Activated CD4-positive, alpha-beta T cell treated with anti-CD3 and anti-CD28 coated beads, Interleukin-2, Interleukin-4, amounts not matched to agents 100 ng/mL and 50 ng/mL, durations not matched to agents 16 hours and 8 hours (primary cell): ENCODE results near the gene KCTD7.
"Not testable (repeated sequence)": the region's sequence is repeated elsewhere in the genome, so short reads cannot be mapped to it uniquely, and the experiment has no call there.

Experiments
- DNase-seq: peaks from one replicate; pipeline ENCODE4 v3.0.0-alpha.2; 2020; ENCODE audit warnings: low spot score

The KCTD7 gene

DNA sequence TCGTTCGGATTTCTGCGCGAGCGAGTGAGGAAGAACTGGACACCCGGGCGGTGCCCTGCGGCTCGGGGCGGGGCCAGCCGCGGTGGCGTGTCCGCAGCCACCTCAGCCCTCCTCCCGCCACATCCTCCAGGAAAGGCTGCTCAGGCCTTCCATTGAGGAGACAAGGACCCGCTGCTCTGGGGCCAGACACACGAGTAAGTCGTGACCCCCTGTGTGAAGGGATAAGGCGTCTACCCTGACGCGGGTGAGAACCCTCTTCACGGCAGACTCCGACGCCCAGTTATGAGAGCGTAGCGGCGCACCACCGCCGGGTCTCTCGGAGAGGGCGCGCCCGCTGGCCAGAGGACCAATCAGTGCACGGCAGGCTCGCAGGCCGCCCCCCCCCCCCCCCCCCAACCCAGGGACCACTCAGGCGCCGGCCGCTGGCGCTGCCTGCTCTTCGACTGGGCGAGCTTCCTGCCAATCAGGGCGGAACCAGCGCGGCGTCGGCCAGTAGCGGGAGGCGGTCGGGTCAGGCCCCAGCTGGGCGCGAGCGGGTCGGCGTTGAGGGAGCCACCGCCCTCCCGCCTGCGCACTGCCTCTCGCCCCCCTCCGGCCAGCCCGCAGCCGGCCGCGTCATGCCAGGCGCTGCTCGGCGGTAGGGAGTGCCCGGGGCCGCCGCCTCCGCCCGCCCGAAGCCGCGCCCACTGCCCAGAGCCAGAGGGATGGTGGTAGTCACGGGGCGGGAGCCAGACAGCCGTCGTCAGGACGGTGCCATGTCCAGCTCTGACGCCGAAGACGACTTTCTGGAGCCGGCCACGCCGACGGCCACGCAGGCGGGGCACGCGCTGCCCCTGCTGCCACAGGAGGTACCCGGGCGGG lies at the start of gene KCTD7:
TSS of gene KCTD7 (plus strand) at position 521 of the 861 bp plus-strand sequence. CDS start at position 705, 184 bp downstream.
- DNase-seq = peak; percentile 98

DNA sequence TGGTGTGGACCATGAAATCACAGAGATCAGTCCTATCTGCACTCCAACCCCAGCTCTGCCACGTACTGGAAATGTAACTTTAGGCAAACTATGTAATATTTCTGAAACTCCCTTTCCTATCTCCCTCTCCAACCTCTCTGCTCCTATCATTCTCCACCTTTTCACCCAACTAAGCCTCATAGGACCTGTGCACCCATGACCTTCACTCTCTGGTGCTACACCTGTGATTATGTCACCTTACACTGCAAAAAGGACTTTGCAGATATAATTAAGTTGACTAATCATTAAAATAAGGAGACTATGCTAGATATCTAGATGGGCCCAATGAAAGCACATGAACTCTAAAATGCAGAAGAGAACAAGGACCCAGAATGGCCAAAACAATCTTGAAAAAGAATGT lies 48.3 kb upstream of the KCTD7 start:
- DNase-seq = not testable (repeated sequence)

DNA sequence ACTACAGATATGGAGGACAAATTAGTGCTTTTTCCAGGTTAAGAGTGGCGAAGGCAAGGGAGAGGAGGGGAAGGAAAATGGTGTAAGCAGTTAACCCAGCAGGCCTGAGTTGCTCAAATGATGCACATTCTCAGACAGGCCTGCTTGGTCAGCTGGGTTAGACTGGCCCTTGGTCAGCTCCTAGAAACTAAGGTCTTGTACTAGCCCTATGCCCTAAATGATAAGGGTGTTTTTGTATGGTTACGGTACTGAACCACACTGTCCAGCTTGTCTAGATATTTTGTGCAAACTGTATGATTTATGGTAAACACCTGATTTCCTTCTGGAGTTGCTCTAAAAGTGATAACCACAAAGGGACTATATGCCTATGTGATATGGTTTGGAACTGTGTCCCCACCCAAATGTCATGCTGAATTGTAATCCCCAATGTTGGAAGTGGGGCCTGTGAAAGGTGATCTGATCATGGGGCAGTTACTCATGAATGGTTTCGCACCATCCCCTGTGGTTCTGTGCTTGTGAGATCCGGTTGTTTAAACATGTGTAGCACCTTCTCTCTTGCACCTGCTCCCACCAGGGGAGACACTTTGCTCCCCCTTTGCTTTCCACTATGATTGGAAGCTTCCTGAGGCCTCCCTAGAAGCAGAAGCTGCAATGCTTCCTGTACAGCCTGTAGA lies 45.7 kb upstream of the KCTD7 start:
- not testable (repeated sequence) for DNase-seq

DNA sequence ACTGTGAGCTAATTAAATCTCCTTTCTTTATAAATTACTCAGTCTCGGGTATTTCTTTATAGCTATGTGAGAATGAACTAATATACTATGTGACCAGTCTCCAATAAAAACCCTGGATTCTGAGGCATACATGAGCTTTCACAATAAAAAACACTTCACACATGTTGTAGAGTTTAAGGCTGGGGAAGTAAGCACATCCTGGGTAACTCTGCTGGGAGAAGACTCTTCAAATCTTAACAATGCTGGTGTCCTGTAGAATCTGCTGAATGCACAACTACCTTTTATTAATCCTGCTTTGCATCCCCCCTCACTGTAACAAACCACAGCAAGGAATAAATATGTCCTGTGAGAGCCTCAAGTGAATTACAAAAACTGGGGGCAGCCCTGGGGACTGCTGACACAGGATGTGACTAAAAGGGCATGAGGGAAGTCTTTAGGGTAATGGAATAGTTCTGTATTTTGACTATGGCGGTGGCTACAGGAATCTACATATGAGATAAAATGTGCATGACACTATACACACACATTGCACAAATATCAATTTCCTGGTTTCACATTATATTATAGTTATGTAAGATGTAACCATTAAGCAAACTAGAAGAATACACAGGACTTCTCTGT lies 45.1 kb upstream of the KCTD7 start:
- DNase-seq = no peak

DNA sequence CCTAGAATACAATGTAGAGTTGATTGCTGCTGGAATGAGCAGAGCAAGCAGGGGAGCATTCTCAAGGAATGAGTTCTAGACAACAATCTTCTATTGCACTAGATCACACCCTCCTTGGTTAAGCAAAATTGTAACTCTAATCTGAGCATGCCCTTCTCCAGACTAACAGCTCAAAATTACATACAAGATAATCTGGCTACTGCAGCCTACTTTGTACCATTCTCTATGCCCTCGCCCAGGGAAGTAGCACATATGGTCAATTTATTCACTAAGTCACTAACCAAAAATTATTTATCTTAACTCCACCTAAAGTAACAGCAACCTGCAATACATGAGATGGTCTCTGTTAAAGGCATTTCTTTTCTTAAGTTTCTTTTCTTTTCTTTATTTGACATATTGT lies 42.5 kb upstream of the KCTD7 start:
- no peak for DNase-seq

DNA sequence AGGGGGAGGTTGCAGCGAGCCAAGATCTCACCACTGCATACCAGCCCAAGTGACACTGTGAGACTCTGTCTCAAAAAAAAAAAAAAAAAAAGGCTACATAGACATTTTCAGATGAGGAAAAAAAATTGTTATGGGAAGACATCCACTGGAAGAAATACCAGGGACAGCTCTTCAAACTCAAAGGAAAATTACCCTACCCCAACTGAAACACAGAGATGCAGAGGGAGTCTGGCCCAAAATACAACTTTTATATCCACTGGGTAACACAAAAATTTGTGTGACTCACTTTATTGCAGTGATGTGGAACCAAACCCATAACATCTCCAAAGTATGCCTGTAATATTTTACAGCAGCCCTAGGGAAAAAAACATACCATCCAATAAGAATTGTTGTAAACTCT lies 40.5 kb upstream of the KCTD7 start:
- not testable (repeated sequence) for DNase-seq

DNA sequence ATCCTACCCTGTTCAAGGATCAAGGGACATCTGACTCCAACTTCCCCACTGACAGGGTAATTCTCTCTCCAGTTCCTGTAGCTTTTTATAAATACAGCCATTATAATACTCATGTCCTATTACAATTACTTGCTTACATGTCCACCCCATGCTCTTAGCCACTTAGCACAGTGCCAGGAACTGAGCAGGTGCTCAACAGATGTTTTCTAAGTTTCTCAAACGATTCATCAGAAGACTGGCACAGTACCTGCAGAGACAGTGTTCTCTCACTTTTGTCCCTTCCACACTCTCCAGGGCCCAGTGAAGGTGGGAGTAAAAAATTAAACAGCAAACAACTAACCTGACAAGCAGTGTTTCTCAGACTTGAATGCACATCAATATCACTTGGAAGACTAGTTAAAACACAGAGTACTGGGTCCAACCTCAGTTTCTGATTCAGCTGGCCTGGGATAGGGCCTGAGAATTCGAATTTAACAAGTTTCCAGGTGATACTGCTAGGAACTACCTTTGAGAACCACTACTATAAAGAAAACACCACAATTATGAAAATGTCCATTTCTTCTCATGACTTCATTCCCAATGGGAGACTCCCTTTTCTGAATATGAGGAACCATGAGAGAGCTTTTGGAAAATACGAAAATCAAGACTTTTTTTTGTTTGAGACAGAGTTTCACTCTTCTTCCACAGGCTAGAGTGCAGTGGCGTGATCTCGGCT lies 39.7 kb upstream of the KCTD7 start:
- not testable (repeated sequence) for DNase-seq

DNA sequence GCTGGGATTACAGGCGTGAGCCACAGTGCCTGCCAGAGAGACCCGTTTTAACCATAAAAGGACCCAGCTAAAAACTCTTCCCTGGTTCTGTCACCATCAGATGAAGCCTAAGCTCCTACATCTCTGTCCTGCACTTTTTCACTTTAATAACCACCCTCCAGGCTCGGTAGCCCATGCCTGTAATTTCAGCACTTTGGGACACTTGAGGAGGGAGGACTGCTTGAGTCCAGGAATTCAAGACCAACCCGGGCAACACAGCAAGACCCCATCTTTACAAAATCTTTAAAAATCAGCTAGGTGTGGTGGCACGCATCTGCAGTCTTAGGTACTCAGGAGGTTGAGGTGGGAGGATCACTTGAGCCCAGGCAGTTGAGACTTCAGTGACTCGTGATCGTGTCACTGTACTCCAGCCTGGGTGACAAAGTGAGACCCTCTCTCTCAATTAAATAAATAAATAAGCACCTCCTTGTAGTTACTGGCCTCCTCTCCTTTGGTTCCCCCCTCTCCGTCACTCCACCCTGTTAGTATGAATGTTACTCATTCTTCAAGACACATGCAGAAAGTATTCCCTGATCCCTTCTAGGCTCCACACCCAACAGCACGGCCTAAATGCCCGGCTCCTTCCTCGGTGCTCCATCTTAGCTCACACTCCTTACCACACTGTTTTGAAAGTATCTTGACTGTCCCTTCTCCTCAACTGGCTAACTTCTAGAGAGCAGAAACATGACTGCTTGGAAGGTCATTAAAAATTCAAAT lies 38.2 kb upstream of the KCTD7 start:
- not testable (repeated sequence) for DNase-seq

DNA sequence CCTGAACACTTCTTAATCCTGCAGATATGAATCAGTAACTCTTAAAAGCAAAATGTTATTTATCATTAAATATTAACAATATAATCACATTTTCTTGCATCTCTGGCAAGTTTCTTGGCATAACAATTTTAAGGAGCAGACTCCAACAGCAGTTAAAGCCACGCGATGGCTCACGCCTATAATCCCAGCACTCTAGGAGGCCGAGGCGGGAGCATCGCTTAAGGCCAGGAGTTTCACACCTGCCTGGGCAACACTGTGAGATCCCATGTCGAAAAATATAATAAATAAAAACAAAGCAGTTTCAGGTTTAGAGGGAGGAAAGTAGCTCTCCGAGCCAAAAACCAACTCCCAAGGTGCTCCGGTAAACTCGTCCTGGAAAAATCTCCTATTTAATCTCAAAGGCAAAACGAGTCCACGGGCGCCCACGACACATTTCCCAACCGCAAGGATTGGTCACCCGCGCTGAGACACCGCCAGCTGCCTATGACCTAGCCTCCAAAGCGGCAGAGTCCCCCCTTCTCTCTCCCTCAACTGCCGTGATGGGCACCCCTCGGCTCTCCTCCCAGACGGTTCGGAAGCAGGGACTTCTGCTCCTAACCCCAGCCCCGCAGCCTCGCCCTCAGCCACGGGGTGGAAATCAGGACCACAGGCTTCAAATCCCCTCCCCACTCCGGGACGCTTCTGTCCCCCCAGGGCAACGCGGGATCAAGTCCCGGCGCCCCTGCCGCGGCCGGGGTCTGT lies 37.5 kb upstream of the KCTD7 start:
- DNase-seq = not testable (repeated sequence)

DNA sequence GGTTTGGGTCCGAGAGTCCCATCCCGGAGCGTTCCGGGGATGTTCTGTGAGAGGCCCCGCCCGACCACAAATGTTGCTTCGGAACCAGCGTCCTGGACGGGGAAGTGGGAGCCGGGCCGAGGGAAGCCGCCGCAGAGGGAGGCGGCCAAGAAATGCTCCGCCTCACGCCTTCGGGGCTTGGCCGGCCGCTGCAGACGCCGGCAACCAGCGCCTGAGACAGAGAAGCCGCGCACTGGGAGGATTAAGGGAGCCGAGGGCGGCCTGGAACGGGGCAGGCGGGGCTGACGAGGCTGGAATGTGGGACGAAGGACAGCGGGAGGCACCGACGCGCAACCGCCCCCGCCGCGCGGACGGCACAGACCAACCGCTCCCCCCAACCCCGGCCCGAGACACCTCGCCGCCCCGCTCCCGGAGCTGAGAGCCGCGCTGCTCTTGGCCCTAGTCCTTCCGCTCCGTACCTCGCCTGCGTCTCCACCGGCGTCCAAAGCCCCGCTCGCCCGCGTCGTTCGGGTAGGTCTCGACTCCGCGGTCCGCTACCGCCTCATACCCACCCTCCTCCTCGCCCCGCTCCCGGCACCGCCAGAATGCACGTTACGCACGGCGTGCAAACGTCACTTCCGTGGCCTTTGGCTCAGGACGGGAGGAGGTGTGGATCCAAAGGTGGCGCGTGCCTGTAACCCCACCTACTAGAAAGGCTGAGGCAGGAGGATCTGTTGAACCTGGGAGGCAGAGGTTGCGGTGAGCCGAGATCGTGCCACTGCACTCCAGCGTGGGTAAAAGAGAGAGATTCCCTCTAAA lies 36.7 kb upstream of the KCTD7 start:
- peak; percentile 94 for DNase-seq

DNA sequence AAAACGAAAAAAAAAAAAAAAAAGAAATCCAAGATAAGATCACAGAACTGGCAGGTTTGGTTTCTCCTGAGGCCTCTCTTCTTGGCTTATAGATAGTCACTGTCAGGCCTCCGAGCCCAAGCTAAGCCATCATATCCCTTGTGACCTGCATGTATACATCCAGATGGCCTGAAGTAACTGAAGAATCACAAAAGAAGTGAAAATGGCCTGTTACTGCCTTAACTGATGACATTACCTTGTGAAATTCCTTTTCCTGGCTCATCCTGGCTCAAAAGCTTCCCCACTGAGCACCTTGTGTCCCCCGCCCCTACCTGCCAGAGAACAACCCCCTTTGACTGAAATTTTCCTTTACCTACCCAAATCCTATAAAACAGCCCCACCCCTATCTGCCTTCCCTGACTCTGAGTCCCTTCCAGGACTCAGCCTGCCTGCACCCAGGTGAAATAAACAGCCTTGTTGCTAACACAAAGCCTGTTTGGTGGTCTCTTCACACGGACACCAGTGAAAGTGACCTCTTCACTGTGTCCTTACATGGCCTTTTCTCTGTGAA lies 36.0 kb upstream of the KCTD7 start:
- not testable (repeated sequence) for DNase-seq

DNA sequence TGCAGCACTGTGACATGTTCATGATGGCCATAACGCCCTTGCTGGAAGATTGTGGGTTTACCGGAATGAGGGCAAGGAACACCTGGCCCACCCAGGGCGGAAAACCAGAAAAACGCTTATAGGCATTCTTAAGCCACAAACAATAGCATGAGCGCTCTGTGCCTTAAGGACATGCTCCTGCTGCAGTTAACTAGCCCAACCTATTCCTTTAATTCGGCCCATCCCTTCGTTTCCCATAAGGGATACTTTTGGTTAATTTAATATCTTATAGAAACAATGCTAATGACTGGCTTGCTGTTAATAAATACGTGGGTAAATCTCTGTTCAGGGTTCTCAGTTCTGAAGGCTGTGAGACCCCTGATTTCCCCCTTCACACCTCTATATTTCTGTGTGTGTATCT lies 34.6 kb upstream of the KCTD7 start:
- not testable (repeated sequence) for DNase-seq

DNA sequence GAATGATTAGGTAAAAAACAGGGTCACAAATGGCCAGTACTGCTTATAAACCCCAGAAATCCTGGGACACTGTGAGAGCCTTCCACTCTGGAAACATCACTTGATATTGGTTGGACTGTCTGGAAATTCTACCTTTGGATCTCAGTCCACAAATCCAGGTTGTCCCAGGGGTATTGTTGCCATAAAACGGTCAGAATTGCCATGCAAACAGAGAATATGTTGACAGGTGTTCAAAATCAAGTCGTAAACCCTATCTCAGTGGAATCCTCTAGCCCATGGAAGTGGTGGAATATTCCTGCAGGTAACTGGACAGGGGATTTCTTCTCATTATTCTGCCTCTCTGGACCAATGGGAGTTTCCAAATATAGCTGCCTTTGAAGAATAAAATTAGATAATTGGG lies 31.2 kb upstream of the KCTD7 start:
- DNase-seq = no peak

DNA sequence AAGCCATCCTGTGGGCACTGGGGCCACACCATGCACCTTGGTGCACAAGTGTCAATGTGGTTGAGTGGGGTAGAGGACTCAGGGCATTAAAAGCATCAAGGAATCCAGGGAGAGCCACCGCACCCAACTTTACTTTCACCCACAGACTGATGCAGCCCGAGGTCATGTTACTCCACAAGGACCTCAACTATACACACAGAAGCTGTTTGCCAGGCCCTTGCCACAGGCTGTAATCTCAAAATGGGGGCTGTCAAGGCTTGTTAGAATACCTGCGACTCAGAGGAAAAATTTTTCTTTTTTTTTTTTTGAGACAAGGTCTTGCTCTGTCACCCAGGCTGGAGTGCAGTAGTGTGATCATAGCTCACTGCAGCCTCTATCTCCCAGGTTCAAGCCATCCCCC lies 26.5 kb upstream of the KCTD7 start:
- no peak for DNase-seq

DNA sequence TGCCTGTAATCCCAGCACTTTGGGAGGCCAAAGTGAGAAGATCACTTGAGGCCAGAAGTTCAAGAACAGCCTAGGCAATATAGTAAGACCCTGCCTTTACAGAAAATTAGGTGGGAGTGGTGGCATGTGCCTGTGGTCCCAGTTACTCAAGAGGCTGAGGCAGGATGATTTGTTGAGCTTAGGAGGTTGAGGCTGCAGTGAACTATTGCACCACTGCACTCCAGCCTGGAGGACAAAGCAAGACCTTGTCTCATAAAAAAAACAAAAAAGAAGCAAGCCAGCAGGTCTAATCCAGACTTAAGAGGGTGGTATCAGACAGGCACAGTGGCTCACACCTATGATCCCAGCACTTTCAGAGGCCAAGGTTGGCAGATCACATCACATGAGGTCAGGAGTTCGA lies 24.5 kb upstream of the KCTD7 start:
- DNase-seq = no peak

DNA sequence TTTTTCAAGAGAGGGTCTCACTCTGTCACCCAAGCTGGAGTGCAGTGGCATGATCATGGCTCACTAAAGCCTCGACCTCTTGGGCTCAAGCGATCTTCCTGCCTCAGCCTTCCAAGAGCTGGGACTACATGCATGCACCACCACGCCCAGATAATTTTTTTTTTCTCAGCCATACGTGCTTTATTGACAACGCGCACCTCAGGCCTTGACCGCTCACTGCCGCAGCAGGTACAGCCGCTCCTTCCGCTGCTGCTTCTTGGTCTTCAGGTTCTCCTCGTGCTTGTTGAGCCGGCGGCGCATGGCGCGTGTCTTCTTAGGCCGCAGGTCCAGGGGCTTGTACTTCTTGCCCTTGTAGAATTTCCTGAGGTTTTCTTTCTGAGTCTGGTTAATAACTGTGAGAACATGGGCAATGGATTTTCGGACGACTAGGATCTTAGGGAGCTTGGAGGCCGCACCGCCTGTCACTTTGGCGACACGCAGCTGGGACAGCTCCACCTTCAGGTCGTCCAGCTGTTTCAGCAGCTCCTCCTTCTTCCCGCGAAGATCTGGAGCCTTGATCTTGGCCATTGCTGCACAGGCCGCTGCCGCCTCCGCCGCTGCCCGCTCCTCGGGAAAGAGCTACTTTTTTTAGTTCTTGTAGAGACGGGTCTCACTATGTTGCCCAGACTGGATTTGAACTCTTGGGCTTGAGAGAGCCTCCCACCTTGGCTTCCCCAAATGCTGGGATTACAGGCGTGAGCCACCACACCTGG lies 22.0 kb upstream of the KCTD7 start:
- DNase-seq = not testable (repeated sequence)

DNA sequence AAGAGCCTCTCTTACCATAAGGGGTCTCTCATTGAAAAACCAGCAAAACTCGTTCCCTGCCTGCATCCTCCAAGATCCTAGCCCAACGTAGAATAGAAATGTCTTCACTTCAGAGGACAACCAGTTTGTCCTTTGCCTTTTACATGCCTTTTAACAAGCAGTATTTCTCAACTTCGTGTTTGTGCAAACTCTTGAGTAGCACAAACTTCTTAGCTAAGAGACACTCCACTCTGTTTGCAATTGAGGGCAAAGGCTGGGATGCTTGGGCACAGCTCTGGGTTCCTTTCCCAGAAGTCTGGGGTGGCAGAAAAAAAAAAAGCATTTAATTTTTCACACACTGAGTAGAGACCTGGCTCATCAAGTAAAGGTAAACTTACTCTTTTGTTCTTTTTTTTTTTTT lies 19.5 kb upstream of the KCTD7 start:
- no peak for DNase-seq

DNA sequence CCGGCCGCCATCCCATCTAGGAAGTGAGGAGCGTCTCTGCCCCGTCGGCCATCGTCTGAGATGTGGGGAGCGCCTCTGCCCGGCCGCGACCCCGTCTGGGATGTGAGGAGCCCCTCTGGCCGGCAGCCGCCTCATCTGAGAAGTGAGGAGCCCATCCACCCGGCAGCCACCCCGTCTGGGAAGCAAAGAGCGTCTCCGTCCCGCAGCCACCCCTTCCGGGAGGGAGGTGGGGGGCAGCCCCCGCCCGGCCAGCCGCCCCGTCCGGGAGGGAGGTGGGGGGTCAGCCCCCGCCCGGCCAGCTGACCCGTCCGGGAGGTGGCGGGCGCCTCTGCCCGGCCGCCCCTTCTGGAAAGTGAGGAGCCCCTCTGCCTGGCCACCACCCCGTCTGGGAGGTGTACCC lies 14.1 kb upstream of the KCTD7 start:
- DNase-seq = not testable (repeated sequence)

DNA sequence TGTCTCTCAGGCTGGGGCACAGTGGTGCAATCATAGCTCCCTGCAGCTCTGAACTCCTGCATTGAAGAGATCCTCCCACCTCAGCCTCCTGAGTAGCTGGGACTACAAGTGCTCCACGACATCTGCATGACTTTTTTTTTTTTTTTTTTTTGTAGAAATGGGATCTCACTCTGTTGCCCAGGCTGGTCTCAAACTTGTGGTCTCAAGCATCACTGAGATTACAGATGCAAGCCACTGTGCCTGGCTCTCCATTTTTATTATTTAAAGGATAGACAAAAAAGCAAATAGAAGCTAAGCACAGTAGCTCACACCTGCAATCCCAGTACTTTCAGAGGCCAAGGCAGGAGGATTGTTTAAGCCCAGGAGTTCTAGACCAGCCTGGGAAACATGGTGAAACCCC lies 13.0 kb upstream of the KCTD7 start:
- DNase-seq = no peak
